T-helper 1 cell treated with Interleukin-12 subunit alpha and Interleukin-12 subunit beta and Interleukin-4 antibody, amounts not matched to agents 30 ng/mL and 1 ng/mL, for 36 hours (primary cell): ENCODE results near the gene TFRC. TPM values are rescaled to one million over a fixed set of nuclear protein-coding genes. Genes with fewer than 3 reads are reported as not detected.
"Not testable (repeated sequence)": the region's sequence is repeated elsewhere in the genome, so short reads cannot be mapped to it uniquely, and the experiment has no call there.

ENCODE experiments used
- intact Hi-C: fragments of 100-400 bp; cut with micrococcal nuclease; formaldehyde crosslinking; loops from one replicate; pipeline ENCODE4 v1.15.1; 2024
- total RNA-seq: library from RNA; stranded (reverse); gene quantifications from 2 replicates; pipeline ENCODE4 v1.2.3, GENCODE V29; 2022

Gene TFRC
- total RNA-seq, 1 donor from 2014 or later, result 577 TPM

DNA sequence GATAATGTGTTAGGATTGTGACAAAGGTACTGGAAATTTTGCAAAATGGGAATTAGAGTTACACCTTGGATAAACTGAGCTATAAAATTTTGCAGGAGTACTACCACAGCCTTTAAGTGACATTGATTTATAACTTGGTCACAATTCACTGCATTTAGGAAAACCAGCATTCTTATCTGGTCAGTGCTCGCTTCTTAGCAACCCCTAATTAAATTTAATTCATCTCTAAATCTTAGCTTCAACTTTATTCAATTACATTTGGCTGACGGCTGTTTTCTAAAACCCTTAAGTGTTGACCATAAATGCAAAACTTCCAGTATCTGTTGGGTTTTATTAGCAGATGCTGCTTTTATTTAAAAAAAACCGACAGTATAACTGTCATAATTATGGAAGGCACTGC is 31.3 kb downstream of the TFRC start:
- intact Hi-C loops, result loop anchor here (2.0 kb wide), 1 partner anchor 22 kb away; no protein-coding TSS in a partner anchor

DNA sequence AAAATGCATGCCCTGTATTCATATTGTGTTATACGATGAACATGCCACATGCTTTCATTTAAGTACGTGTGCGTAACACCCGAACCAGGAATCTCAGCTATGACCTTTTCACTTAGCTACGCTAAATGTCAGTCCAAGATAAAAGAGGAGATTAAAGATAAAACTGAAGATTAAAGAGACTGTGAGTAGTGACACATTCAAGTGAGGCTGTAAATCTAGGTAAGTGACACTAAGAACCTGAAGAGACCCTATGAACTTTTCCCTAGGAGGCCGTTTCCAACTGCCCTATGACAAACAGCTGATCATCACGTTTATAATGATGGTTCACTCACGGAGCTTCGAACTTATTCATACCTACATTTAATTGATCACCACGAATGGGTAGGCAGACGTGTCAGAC is 32.2 kb downstream of the TFRC start:
- intact Hi-C loops, result loop anchor here (2.0 kb wide), 1 partner anchor 23 kb away; no protein-coding TSS in a partner anchor

DNA sequence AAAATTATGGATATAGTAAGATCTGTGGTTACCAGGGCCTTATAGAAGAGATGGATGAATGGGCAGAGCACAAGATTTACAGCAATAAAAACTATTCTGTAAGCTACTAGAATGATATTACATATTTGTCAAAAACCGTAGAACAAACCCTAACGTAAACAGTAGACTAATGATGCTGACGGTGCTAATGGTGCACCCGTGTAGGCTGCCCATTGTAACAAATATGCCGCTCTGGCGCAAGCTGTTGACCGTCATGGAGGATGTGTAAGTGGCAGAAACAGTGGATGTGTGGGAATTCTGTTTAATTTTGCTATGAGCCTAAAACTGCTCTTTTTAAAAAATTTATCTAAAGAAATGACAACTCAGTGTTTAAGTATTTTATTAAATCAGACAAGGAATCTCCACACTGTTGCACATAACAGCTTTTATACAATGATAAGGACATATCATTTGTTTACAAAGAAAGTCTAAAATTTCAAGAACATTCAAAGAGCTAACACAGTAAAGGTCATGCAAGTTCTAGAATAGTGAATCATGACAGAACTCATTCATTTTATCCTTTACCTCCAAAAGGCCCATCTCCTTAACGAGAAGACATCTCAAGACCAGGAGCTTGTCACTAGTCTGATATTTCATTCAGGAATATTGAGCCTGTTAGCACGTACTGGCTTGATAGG is 32.8 kb downstream of the TFRC start:
- intact Hi-C loops, result no loop called here

DNA sequence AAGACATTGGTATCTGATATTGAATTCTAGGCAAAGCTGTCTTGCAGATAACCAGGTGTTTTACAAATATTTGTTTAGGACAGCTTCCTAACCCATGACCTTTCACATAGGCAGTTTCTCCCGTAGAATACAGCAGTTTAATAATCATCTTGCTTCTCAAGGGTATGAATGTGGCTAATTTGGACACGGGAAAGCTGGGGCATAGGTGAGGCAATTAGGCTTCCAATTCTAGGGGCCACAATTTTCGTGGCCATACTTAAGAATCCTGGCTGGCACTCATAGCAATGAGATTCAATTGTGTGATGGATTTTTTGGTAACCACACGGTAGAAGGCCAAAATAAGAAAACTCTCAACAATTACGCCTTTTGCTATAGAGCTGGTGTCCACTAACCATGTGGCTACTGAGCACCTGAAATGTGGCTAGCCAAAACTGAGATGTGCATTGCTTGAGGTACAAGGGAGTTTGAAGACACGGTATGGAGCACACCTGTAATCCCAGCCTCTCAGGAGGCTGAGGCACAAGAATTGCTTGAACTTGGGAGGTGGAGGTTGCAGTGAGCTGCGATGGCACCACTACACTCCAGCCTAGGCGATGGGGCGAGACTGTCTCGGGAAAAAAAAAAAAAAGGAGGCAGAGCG is 34.4 kb downstream of the TFRC start:
- intact Hi-C loops, result no loop called here

DNA sequence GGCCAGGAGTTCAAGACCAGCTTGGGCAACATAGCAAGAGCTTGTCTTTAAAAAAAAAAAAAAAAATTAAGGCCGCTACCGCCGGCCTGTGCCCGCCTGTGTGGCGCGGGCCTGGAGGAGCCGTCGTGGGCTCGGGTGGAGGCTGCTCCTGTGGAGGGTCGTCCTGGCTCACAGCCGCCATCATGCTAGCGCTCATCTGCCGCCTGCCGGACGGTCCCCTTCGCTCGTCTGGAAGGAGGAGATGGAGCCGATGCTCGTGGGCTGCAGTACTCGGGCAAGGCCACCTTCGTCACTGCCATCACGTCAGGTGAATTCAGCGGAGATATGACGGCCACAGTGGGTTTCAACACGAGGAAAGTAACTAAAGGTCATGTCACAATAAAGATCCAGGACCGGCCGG is 37.4 kb downstream of the TFRC start:
- intact Hi-C loops, result no loop called here

DNA sequence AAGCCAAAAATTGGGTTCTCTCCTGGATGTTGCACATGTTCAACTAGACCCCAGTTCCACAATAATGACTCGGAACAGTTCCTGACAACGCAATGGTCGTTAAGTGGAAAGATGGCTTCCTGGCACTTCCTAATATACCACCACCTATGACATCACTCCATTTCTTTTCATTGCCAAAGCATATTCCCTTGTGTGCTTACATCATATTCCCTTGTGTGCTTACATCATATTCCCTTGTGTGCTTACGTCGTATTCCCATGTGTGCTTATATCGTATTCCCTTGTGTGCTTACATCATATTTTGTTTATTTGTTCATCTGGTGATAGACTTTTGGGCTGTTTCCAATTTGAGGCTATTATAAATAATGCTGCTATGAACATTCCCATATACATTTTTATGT is 39.2 kb downstream of the TFRC start:
- intact Hi-C loops, result no loop called here

DNA sequence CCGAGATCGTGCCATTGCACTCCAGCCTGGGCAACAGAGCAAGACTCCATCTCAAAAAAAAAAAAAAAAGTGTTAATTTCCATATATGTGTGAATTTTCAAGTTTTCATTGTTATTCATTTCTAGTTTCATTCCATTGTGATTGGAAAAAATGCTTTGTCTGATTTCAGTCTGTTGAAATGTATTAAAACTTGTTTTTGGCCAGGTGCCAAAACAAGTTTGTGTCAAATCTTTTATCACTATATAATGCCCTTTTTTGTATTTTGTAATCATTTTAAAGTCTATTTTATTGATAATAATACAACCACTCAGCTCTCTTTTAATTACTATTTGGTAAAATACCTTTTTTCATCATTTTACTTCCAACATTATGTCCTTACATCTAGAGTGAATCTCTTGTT is 42.5 kb downstream of the TFRC start:
- intact Hi-C loops, result no loop called here

DNA sequence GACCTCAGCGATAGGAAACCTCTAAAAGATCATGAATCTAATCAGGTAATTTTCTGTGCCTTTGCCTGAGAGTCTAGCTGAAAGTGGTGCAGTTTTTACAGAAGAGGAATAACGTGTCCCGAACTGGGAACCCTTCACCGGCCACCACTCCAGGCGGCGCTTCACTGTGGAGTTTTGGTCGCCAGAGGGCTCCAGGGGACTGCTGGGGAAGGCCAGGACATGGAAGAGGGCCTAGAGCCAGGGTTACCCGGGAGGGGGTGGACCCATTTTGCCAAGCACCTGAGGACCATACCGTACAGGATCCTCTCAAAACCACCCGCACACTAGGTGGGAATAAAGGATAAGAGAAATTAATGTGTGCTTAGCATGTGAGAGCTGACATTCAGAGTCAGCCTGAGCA is 55.8 kb downstream of the TFRC start:
- intact Hi-C loops, result not testable (repeated sequence)

DNA sequence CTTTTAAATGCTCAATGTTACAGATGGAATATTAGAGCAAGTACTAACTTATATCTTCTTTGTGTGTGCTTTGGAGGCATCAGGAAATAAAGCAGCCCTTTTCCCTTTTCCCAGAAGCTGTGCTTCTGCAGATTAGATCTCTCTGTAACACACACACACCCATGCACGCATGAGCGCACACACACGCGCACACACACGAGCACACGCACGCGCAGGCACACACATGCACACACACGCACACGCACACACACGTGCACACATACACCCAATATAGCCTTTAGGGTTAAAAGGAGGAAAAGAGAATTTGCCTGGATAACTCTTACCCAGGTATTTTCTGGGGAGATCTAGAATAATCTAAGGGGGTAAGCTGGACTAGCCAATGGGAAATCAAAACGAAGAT is 56.9 kb downstream of the TFRC start:
- intact Hi-C loops, result no loop called here

DNA sequence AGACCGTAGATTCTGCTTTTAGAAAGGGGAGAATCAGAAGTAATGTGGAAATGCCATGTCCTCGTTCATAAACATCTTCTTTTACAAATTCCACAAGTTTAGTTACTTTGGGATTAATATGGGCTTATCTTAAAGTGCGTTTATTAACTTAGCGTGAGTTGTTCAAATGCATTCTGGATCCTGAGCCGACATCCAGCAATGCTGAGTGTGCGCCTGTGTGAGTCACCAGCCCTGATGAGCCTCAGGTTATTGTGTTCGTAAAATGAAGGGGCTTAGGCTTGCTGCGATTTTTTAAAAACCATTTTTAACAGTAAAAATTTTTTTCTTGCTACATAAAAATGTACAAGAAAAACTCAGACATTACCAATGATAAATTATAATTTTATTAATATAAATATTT is 57.9 kb downstream of the TFRC start:
- intact Hi-C loops, result no loop called here

DNA sequence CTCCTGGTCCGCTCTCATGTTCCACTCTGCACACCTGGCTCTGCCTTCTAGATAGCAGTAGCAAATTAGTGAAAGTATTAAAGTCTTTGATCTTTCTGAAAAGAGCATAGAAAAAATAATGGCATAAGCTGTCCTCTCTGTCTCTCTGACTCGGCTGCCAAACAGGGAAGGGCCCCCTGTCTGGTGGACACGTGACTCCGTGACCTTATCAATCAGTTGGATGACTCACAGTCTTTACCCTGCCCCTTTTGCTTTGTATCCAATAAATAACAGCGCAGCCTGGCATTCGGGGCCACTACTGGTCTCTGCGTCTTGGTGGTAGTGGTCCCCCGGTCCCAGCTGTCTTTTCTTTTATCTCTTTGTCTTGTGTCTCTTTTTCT is 59.4 kb downstream of the TFRC start:
- intact Hi-C loops, result loop anchor here (1.0 kb wide), 1 partner anchor 174 kb away; no protein-coding TSS in a partner anchor

DNA sequence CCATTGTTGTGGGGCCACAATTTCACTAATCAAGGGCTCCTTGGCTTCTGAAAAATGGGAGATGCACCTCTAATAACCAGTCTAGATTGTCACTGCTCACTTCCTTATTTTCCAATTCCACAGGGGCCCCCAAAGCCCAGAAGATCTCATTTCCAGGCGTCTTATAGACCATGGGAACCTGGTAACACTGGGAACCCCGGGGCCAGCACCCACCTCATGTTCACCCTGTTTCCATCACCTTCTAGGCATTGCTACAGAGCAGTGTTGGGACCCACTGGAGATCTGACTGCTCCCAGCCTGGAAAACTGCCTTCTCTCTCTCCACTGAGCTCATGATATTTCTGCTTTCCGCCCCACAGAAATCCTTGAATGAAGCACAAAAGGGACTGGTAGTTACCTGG is 61.5 kb downstream of the TFRC start:
- intact Hi-C loops, result no loop called here

DNA sequence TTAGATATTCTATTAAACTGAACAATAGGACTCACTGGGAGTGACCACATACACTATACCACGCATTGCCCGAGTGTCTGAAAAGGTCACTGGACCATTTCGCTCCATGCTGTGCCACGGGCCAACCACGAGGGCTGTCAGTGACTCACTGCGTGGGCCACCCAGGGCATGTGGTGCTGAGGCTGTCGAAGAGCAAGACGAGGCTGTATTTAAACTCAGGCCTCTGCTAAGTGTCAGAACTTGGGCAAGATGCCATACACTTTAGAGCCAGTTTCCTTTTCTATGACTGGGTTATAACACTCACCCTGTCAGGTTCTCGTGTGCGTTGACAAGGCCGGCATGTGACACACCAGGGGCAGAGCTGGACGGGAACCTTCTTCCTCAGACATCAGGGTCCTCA is 62.3 kb downstream of the TFRC start:
- intact Hi-C loops, result not testable (repeated sequence)

DNA sequence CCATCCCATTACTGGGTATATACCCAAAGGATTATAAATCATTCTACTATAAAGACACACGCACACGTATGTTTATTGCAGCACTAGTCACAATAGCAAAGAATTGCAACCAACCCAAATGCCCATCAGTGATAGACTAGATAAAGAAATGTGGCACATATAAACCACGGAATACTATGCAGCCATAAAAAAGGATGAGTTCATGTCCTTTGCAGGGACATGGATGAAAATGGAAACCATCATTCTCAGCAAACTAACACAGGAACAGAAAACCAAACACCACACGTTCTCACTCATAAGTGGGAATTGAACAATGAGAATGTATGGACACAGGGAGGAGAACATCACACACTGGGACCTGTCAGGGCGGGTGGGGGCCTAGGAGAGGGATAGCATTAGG is 63.7 kb downstream of the TFRC start:
- intact Hi-C loops, result not testable (repeated sequence)

DNA sequence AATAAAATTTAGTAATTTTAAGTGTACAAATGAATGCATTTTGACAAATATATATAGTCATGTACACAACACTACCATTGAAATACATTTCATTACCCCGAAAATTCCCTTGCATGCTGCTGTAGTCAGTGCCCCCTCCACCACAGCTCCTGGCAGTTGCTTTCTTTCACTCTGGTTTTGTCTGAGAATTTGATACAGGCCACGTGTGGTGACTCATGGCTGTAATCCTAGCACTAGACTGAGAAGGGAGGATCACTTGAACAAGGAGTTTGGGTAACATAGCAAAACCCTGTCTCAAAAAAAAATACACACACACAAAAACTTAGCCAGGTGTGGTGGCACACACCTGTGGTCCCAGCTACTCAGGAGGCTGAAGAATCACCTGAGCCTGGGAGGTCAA is 65.4 kb downstream of the TFRC start:
- intact Hi-C loops, result no loop called here

DNA sequence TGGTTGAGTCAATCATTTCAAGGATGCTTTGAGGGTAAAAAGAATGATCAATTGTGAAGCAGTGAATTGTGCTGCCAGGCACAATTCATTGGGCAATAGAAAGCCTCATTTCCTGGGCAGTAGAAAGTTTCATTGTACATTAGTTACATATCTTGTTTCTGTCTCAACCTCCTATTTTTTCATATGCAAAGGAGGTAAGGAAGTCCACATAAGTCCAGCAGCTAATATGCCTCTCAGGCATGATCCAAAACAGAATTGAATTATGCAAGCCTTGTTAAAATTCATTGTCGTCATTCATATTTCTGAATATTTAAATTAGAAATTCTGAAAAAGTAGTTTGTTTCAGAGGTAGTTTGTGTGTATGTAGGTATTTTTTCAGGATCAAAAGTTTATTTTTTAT is 65.8 kb downstream of the TFRC start:
- intact Hi-C loops, result no loop called here

DNA sequence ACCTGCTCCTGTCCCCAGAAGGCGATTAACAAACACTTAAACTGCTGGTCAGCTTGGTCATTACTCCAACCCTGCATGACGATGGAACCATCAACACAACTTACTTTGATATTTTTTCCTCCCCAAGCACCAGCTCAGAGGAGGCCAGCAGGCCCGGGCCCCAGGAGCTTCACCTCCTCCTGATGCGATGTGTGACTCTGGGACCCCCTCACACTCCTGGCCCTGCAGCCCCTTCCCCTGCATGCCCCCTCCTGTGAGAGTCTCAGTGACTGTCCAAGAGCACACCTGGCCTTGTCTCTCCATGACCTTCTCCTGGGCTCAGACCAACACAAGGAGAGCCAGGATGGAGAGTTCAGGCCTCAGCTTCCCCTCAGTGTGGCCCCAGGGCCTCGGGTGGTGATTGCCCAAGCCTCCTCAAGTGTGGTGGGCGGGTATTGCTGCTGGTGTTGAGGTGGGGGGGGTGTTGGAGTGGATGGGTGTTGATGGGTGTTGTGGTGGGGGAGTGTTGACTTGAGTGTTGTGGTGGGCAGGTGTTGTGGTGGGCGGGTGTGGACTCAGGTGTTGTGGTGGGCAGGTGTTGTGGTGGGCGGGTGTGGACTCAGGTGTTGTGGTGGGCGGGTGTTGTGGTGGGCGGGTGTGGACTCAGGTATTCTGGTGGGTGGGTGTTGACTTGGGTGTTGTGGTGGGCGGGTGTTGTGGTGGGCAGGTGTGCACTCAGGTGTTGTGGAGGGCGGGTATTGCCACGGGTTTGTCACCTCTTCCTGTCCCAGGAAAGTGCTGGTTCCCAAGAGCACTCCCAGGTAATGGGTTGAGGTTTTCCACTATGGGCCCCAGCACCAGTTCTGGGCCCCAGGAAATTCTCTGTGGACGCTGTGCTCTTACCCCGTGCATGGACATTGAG is 68.1 kb downstream of the TFRC start:
- intact Hi-C loops, result no loop called here

DNA sequence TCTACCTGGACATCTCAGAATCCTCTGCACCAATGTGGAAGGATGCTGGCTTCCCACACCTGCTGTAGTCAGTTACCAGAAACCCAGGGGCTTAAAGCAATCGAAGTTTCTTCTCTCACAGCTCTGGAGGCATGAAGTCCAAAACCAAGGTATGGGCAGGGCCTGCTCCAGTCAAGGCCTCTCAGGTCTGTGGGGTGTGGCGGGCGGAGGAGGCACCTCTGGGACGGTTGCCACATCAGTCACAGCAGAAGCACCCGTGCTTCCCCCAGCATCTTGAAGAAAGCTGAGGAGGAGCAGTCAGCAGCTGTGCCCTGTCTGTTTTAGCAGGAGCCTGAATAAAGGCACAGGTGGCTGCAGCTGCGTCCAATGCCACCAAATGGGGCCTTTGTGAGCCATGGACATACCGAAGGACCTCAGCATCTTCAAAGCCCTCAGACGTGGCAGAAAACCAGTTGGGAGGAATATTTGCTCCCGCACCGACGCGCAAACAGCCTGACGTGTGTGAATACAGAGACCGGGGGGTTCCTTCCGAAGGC is 68.9 kb downstream of the TFRC start:
- intact Hi-C loops, result no loop called here

DNA sequence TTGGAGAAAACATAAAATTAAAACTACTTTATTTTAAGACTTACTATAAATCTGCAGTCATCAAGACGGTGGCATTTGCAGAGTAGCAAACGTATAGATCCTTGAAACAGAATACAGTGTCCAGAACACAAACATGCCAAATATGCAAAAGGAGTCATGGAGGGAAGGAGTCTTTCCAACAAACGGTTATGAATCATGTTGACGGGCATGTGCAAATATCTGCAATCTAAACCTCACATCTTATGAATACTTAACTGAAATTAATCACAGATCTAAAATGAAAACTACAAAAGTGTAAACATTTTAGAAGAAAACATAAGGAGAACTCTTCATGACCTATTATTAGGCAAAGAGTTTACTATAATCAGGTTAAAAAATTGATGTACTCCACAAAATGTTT is 69.4 kb downstream of the TFRC start:
- intact Hi-C loops, result no loop called here

DNA sequence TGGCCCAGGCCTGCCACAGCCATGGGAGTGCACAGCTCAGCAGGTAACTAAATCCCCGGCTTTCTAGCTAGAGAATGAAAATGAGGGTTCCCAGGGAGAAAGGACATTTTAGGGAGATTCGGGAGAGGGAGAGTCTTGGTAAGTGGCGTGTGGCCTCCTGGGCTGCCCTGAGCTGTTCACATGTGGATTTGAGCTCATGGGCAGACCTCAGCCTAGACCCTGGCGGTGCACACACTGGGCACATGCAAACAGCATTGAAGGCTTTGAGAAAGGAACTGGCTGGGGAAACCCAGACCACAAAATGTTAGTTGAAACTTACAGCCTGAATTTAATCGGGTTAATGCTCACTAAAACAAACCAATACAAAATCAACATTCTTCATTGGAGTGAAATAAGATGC is 72.4 kb downstream of the TFRC start:
- intact Hi-C loops, result no loop called here

DNA sequence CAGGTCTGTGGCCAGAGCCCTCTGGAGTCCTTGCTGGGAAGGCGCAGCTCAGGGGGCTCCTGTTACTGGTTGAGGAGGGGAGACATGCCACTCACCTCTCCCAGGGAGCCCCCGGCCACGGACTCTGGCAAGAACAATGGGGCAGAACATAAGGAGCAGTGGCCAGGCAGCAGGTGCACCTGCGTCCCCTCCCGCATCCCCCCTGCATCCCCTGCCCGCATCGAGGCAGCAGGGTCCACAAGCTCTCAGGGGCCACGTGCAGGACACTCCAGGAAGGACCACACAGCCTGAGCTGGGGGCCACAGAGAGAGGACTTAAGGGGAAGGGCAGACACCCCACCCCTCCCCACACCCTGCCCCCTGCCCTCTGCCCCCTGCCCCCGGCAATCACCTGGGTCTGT is 73.0 kb downstream of the TFRC start:
- intact Hi-C loops, result no loop called here

DNA sequence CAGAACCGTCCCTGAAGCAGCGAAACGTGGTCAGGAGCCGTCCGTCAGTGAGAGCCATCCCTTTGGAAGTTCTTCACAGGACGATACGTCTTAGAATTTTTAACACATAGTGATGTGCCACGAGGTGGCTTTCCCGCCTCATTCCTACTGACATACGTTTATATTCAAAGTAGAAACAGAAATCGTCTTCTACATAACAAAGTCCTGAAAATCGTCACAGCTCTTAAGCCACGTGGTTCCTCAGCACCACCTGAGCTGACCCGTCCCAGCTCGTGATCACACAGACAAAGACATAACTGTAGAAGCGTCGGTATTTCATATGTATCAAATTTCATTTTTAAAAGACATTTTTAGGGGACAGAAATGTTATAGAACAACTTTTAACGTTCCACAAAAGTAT is 73.5 kb downstream of the TFRC start:
- intact Hi-C loops, result no loop called here
